GM23338 (cell line): ENCODE results near the gene SLC19A1. TPM values are rescaled to one million over a fixed set of nuclear protein-coding genes. Genes with fewer than 3 reads are reported as not detected.

Experiments
- ATAC-seq: fragments of 200-7000 bp; cut with Tn5 transposase; 3 replicates; pipeline ENCODE4 v1.9.1; 2020
- DNase-seq: peaks from one replicate; pipeline ENCODE4 v3.0.0-alpha.2; 2015; ENCODE audit warnings: low spot score
- H2AFZ ChIP-seq: fragments of 200-600 bp; sonication (generic); 2 replicates; pipeline ENCODE4 v1.8.0; 2016; ENCODE audit warnings: antibody characterized with exemption, mild to moderate bottlenecking, moderate library complexity
- H3F3A ChIP-seq: fragments of 200-600 bp; sonication (generic); replicated peaks from 2 replicates; pipeline ENCODE4 v1.8.0; 2017; ENCODE audit warnings: antibody characterized with exemption, mixed run types, low read depth
- H3K27ac ChIP-seq: fragments of 200-600 bp; sonication (generic); 2 replicates; pipeline ENCODE4 v1.6.1; 2016; ENCODE audit warnings: low read depth
- H3K27me3 ChIP-seq: fragments of 200-600 bp; sonication (generic); 2 replicates; pipeline ENCODE4 v1.8.0; 2016; ENCODE audit warnings: mild to moderate bottlenecking, mixed run types, moderate library complexity; ENCODE audit not compliant: insufficient read depth
- H3K36me3 ChIP-seq: fragments of 200-600 bp; sonication (generic); 2 replicates; pipeline ENCODE4 v1.8.0; 2016; ENCODE audit warnings: mild to moderate bottlenecking; ENCODE audit not compliant: insufficient read depth
- H3K4me1 ChIP-seq: fragments of 200-600 bp; sonication (generic); 2 replicates; pipeline ENCODE4 v1.8.0; 2016; ENCODE audit warnings: mild to moderate bottlenecking, moderate library complexity; ENCODE audit not compliant: insufficient read depth
- H3K4me2 ChIP-seq: fragments of 200-600 bp; sonication (generic); 2 replicates; pipeline ENCODE4 v1.7.1; 2017; ENCODE audit warnings: mixed run types
- H3K4me3 ChIP-seq: fragments of 200-600 bp; sonication (generic); 2 replicates; pipeline ENCODE4 v1.6.1; 2016; ENCODE audit warnings: mixed run types
- H3K79me2 ChIP-seq: fragments of 200-600 bp; sonication (generic); replicated peaks from 2 replicates; pipeline ENCODE4 v1.8.0; 2017; ENCODE audit warnings: mild to moderate bottlenecking; ENCODE audit not compliant: insufficient read depth
- H3K9me2 ChIP-seq: fragments of 200-600 bp; sonication (generic); 2 replicates; pipeline ENCODE4 v1.8.0; 2017; ENCODE audit not compliant: insufficient read depth
- H4K20me1 ChIP-seq: fragments of 200-600 bp; sonication (generic); replicated peaks from 2 replicates; pipeline ENCODE4 v1.8.0; 2017; ENCODE audit warnings: mild to moderate bottlenecking; ENCODE audit not compliant: insufficient read depth
- H3K27ac Mint-ChIP-seq: 2 replicates; pipeline ENCODE4 v1.8.0; 2020; ENCODE audit warnings: inconsistent platforms, mild to moderate bottlenecking, moderate library complexity, mixed read lengths
- H3K27me3 Mint-ChIP-seq: 3 replicates; pipeline ENCODE4 v1.8.0; 2022; ENCODE audit warnings: low read depth, mild to moderate bottlenecking, moderate library complexity, mixed read lengths, inconsistent platforms; ENCODE audit not compliant: insufficient read depth, poor library complexity
- H3K36me3 Mint-ChIP-seq: 3 replicates; pipeline ENCODE4 v1.8.0; 2021; ENCODE audit warnings: low read depth, mild to moderate bottlenecking, inconsistent platforms, moderate library complexity, mixed read lengths
- H3K4me1 Mint-ChIP-seq: 3 replicates; pipeline ENCODE4 v1.8.0; 2020; ENCODE audit warnings: mild to moderate bottlenecking, inconsistent platforms, mixed read lengths
- H3K4me3 Mint-ChIP-seq: 3 replicates; pipeline ENCODE4 v1.8.0; 2021; ENCODE audit warnings: moderate library complexity, mild to moderate bottlenecking, inconsistent platforms, mixed read lengths
- H3K9me3 Mint-ChIP-seq: 3 replicates; pipeline ENCODE4 v1.8.0; 2020; ENCODE audit warnings: moderate library complexity, mild to moderate bottlenecking, inconsistent platforms, mixed read lengths
- CREB1 ChIP-seq: fragments of 250-450 bp; sonication (Bioruptor Pico); IDR thresholded peaks from 2 replicates; pipeline ENCODE4 v1.5.0; 2020; ENCODE audit warnings: low read depth, mild to moderate bottlenecking, moderate library complexity
- CTCF ChIP-seq, 2 experiments: fragments of 200-600 bp in 1 of 2; sonication (generic) in 1 of 2; conservative IDR thresholded peaks; 2 replicates each; pipeline versions ENCODE4 v1.5.1 to v1.6.1; 2016 to 2017; ENCODE audit warnings: antibody characterized with exemption in 2 of 2, low read depth in 2 of 2, mild to moderate bottlenecking in 2 of 2, moderate library complexity in 1 of 2
- ETS1 ChIP-seq: IDR thresholded peaks from 2 replicates; pipeline ENCODE4 v1.6.1; 2016; ENCODE audit warnings: antibody characterized with exemption
- EZH2 ChIP-seq: fragments of 200-600 bp; sonication (generic); IDR thresholded peaks from one replicate; pipeline ENCODE4 v1.8.0; 2017; ENCODE audit warnings: antibody characterized with exemption, mild to moderate bottlenecking, low read depth; ENCODE audit not compliant: unreplicated experiment
- EZH2phosphoT487 ChIP-seq: fragments of 200-600 bp; sonication (generic); IDR thresholded peaks from one replicate; pipeline ENCODE4 v1.8.1; 2018; ENCODE audit warnings: antibody characterized with exemption; ENCODE audit not compliant: unreplicated experiment
- JUNB ChIP-seq: IDR thresholded peaks from one replicate; pipeline ENCODE4 v1.6.1; 2016; ENCODE audit warnings: antibody characterized with exemption; ENCODE audit not compliant: unreplicated experiment
- NANOG ChIP-seq: IDR thresholded peaks from 2 replicates; pipeline ENCODE4 v1.6.1; 2016; ENCODE audit warnings: antibody characterized with exemption, borderline replicate concordance
- POLR2AphosphoS5 ChIP-seq: IDR thresholded peaks from 2 replicates; pipeline ENCODE4 v1.6.1; 2016; ENCODE audit warnings: antibody characterized with exemption, low read depth
- REST ChIP-seq: IDR thresholded peaks from one replicate; pipeline ENCODE4 v1.6.1; 2018; ENCODE audit warnings: antibody characterized with exemption; ENCODE audit not compliant: unreplicated experiment
- STAT1 ChIP-seq: IDR thresholded peaks from one replicate; pipeline ENCODE4 v1.6.1; 2016; ENCODE audit warnings: antibody characterized with exemption; ENCODE audit not compliant: unreplicated experiment
- ZNF114 ChIP-seq: fragments of 250-450 bp; sonication (Bioruptor Pico); IDR thresholded peaks from 2 replicates; pipeline ENCODE4 v1.5.0; 2020; ENCODE audit warnings: mild to moderate bottlenecking, moderate library complexity
- ZNF331 ChIP-seq: fragments of 250-450 bp; sonication (Bioruptor Pico); IDR thresholded peaks from 2 replicates; pipeline ENCODE4 v1.5.0; 2020; ENCODE audit warnings: low read depth, mild to moderate bottlenecking, moderate library complexity
- ZNF462 ChIP-seq: fragments of 250-450 bp; sonication (Bioruptor Pico); IDR thresholded peaks from 2 replicates; pipeline ENCODE4 v1.5.0; 2020; ENCODE audit warnings: mild to moderate bottlenecking, moderate library complexity
- polyA plus RNA-seq: library from polyadenylated mRNA; unstranded; fragments of >200 nt; fragmentation: Nextera tagmentation; extraction: Ambion mirVana; gene quantifications from 2 replicates; pipeline ENCODE4 v1.2.1, GENCODE V29; 2016
- total RNA-seq: library from RNA; depleted of rRNA; stranded (reverse); fragments of >200 nt; shearing (Covaris generic); gene quantifications from 2 replicates; pipeline ENCODE4 v1.2.3, GENCODE V29; 2014

Gene SLC19A1
- total and polyA plus RNA-seq, 2 experiments from 2014 or later = 31.2 to 33.0 TPM

- Mint-ChIP-seq H3K4me3 (peak overlapping the region; percentile 32; the same call in 1 of the 3 replicates), H3K4me1 (peaks cover 7% of the 10 kb centered on the region), H3K27ac (no peak overlapping the region), H3K36me3 (no peaks in the 10 kb centered on the region), H3K9me3 (peaks cover 9% of the 10 kb centered on the region), H3K27me3 (peaks cover 11% of the 10 kb centered on the region)
- peak overlapping the region; percentile 81 for H3K4me2 ChIP-seq
- no peak overlapping the region for H2AFZ ChIP-seq
- no peaks in the 10 kb centered on the region for H3K36me3 ChIP-seq
- DNase-seq = peak; percentile 59
- H3K27me3 ChIP-seq = no peaks in the 10 kb centered on the region
- peaks cover 2% of the 10 kb centered on the region; the same call in 1 of the 2 replicates for H3K9me2 ChIP-seq
- TF ChIP-seq CTCF (conservative IDR thresholded peaks at IDR 0.05; ENCODE audit: low read depth in 2 of 2) = no peak
- no peak for TF ChIP-seq NANOG
- no peak for TF ChIP-seq ETS1
- no peak for TF ChIP-seq STAT1
- TF ChIP-seq ZNF462 (CRISPR knock-in tag) = no peak
- TF ChIP-seq EZH2 = no peak
- no peak for TF ChIP-seq CREB1 (CRISPR knock-in tag)
- no peak for TF ChIP-seq REST
- TF ChIP-seq ZNF331 (CRISPR knock-in tag) = no peak
- TF ChIP-seq POLR2AphosphoS5 = no peak
- no peak for TF ChIP-seq ZNF114 (CRISPR knock-in tag)
- TF ChIP-seq JUNB = no peak
- no peak for TF ChIP-seq EZH2phosphoT487
- no peak overlapping the region for H3K27ac ChIP-seq
- H3K79me2 ChIP-seq = peaks cover 33% of the 10 kb centered on the region
- no peaks in the 10 kb centered on the region for H3F3A ChIP-seq
- peak overlapping the region; percentile 64 for H3K4me3 ChIP-seq
- peak; percentile 47 for ATAC-seq
- H3K4me1 ChIP-seq = no peaks in the 10 kb centered on the region; the same call in 1 of the 2 replicates
- H4K20me1 ChIP-seq = 0 out of 2 replicates have a peak, but pooled peaks cover 4% of the 10 kb centered on the region
These were observed 579 bp upstream of the SLC19A1 start for GRCh38 chr21:45542667-45543370.
